Measurements from ENCODE around the gene EIPR1.
"Not testable (repeated sequence)": the region's sequence is repeated elsewhere in the genome, so short reads cannot be mapped to it uniquely, and the experiment has no call there.

EIPR1 gene

DNA sequence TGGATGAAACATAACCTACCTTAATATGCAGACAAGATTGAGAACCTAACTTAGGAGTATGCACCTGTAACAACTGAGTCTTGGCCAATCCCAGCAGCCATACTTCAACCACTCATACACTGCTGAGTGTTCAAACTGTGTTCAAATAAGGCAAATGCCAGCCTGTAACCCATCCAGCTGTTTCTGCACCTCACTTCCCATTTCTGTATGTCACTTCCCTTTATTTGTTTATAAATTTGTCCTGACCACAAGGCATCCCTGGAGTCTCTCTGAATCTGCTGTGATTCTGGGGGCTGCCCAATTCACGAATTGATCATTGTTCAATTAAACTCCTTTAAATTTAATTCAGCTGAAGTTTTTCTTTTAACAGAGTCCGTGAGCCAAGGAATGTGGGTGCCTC lies 20.2 kb downstream of the EIPR1 start:
- DNase-seq: not testable (repeated sequence)

DNA sequence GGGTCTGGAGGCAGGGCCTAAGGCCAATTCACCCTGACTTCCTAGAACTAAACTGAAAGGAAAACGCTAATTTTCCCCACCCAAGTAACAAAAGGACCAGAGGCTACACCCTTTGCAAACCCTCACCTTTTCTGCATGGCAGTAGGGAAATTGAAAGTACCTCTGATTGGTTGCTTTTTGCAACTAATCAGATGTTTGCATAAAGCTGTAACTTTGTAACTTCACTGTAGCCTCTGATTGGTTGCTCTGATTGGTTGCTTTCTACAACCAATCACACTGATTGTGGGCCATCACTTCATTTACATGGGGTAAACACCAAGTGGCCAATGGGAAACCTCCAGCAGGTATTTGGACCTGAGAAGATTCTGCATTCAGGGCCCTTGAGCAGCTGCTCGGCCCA lies 20.8 kb downstream of the EIPR1 start:
- no peak for DNase-seq

DNA sequence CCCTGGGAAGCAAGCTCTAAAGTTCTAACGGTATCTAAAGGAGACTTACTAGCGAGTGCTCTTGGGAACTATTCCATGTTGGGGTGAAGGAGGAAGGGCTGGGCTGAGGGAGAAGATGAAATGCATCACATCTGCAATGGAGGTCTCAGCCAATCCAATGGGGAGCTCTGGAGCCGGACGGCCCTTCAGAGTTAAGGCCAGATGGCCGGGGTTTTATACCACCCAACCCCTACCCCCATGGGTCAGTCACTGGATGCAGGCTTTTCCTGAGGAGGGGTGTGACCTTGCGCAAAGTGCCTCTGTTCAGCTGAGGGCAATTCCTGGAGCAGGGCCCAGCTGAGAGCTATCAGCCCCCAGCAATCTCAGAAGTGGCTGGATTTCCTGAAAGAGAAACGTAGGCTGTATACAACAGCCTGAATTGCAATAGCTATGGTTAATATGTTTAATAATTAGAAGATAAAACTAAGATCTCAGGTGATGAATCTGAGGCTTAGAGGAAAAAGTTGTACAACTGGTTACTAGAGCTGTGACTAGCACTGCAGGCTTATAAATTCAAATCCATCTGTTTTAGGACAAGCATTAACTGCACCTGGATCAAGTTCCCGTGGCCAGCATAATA lies 21.6 kb downstream of the EIPR1 start:
- DNase-seq: no peak

DNA sequence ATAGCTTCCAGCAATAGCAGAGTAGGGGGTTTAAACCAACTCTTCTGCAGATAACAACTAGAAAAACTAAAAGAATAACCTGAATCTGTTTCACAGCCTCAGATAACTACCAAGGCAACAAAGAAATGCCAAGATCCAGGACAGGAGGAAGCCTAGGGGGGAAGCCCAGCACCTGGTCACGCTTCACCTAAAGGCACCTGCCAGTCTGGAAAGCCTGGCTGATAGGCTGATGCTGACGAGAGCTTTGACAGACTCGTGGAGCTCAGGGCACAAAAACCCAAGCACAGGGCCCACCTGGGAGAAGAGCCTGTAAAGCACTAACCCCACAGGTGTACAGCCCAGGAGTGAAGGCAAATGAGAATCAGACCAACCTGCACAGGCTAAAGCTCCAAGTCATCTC lies 22.6 kb downstream of the EIPR1 start:
- no peak for DNase-seq

DNA sequence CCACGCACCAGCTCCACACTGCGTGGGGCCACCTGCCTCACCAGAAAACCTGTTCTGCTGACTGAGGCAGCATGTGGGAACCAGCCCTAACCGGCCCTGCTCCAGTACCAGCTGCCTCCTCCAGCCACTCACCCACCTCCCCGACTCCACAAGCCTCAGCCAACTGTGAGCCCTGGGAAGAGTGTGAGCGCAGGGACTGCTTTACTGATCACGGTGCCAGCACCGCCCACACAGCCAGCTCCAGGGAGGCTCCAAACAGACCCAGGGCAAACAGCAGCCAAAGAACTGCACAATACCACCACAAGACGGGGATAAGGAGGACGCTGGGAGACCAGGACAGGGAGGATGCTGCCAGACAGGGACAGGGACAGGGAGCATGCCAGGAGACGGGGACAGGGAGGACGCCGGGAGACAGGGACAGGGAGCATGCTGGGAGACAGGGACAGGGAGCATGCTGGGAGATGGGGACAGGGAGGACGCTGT lies 28.4 kb downstream of the EIPR1 start:
- DNase-seq: no peak

DNA sequence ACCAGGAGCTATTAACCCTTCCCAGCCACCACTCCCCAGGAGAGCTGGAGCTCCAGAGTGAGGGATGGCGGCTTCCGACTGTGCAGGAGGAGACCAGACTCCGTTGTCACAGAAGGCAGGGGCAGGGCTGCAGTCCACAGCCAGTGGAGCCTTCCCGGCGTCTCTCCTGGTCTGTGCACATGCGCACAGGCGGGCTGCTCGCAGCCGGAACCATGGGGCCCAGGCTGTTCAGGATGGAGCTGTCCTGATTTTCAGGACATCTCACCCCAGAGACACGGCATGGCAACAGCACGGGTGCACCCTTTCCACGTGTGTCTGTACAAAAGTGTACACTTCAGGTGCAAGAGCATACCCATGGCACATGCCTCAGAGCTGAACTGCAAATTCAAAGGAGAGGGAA lies 28.9 kb downstream of the EIPR1 start:
- DNase-seq: no peak

DNA sequence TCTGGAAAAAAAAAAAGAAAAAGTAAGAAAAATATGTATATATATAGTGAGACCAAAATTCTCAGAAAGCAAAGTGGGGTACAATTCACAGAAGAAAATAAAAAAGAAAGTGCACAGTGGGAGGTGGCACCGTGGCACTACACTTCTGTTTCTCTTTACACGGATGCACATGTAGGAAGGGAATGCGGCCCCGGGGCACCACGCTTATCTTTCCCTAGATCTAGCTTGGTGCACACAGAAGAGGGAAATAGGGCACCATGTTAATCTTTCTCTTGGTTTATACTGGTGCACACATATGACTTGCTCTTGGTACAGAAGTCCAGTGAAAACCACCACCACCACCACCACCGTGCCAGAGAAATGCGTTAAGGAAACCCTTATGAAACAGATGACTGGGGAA lies 32.0 kb downstream of the EIPR1 start:
- no peak for DNase-seq

DNA sequence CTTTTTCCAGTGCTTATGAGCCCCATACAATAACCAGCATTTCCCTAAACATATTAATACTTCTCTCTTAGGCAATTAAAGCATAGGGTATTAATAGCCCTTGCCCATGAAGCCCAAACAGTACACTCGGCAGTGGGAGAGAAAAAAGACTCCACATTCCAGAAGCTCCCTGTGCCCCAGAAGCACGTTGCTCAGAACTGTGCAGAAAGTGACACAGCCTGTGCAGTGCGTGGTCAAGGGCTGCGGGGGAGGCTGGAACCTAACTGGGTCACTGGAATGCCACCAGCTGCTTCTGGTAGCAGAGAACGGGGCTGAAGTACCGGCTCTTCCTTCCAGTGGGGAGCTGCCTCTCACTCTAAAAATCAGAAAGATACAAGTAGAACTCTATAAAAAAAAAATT lies 32.7 kb downstream of the EIPR1 start:
- no peak for DNase-seq

DNA sequence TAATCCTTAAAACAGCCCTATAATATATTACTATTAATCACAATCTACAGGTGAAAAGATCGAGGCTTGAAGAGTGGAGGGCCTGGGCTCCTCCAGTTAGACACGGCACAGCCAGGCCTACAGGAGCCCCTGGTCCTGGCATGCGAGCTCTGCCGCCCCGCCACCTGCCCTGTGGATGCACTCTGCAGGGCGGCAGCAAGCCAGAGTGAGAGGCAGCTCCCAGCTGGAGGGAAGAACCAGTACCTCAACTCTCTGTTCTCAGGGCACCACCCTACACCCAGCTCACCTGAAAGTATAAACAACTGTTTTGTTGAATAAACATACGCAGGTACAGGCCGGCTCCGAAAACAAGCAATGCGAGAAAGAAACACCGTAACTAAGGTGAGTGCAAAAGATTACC lies 34.6 kb downstream of the EIPR1 start:
- DNase-seq: no peak

DNA sequence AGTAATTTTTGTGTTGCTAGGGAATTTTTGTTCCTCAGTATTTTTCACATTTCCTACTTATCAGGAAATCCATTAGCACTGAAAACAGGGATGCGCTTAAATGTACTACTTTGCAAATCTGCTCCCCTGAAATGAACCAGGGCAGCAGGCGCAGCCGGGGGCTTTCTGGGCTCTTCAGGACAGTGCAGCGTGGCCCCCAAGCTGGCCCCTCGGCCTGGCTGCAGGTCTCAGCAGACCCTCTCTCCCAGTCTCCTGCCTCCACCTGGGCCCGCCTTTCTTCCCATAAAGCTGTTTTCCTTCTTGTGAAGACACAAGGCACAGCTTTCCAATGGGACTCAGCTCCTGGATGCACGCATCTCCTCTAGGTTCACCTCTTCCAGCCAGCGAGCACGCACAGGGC lies 35.3 kb downstream of the EIPR1 start:
- no peak for DNase-seq

DNA sequence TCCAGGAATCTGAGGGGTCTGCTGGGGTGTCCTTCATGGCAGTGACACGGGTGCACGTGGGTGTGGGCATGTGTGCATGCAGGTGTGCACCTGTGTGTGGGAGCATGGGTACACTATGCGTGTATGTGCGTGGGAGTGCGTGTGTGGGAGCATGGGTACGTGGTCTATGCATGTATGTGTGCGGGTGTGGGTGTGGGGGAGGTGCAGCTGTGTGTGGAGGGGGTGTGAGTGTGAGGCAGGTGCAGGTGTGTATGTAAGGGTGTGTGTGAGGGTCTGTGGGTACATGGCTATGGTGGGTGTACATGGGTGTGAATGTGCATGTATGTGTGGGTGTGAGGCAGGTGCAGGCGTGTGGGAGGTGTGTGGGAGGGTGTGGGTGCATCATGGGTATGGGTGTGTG lies 36.3 kb downstream of the EIPR1 start:
- DNase-seq: no peak

DNA sequence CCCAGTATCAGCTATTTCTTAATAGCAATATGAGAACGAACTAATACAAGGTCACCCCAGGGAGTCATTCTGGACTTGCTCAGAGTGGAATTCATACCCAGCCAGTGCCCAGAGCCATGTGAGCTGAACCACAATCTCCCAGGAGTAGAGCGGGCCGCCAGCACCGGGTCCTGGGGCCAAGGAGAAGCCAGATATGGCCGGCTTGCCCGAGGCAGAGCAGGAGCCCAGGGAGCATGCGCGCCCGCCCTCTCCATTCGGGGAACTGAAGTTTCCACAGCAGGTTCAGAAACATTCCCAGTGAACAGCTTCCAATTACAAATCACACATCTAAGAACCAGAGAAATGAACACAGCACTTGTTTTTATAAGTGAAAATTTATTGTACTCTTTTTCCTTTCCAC lies 37.5 kb downstream of the EIPR1 start:
- DNase-seq: no peak

DNA sequence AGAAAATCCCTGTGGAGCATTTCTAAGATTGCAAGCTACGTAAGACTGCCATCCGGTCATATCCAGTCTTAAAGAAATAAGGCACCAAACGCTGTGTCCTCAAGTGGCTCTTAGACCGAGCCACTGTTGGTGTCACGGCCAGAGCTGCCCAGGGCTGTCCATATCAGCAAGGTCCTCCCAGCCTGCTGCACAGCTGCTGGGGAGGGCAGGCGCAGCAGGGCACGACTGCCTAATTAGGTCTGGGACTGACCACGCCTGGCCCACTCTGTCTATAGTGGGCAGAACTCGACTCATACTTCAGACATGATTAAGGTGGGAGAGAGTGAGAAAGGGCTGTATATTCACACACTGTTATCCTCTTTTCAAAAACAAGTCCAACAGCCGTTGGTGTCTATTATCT lies 39.3 kb downstream of the EIPR1 start:
- DNase-seq: no peak

DNA sequence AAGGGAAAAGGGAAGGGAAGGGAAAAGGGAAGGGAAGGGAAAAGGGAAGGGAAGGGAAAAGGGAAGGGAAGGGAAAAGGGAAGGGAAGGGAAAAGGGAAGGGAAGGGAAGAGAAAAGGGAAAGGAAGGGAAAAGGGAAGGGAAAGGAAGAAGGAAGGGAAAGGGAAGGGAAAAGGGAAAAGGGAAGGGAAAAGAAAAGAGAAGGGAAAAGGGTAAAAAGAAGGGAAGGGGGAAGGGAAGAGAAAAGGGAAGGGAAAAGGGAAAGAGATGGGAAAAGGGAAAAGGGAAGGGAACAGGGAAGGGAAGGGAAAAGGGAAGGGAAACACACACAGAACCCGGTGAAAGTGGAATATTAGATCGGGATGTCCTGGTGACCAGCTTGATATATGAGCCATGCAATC lies 40.8 kb downstream of the EIPR1 start:
- DNase-seq: no peak

DNA sequence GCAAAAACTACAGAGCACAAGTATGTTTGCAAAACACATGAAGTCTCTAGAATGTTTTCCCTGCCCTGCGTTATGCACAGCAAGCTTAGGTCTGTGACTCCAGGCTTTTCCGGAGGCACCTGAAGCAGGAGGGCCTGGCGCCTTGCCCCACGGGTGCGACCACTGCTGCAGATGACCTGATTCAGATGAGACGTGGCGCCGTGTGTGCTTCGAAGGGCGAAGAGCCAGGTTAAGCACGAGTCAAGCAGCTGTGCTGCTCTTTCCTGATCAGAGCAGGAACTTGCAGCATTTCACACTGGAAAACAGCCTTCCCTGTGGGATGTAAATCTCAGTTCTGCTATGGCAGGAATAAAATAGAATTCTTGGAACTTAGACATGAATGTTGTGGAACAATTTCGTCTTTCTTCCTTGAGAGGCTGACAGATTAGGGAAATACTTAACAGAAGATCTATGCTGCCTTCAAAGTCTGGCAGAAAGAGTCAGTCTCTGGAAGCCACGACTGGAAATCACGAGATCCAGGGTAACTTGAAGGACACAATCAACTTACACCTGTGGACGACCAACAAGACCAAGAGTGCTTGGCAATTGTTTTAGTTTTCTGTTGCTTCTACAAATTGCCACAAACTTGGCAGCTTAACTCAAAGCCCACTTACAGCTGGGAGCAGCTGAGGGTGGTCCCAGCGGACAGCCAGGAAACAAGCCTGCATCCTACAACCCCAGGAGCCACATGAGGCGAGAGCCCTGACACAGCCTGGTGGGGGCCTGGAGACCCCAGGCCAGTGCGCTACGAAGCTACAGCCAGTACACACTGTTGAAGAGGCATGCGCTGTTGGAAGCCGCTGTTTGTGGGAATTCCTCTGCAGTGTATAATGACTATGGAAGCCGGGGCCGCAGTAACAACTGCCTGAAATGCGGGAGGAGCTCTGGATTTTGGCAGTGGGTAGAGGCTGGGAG lies 42.9 kb downstream of the EIPR1 start:
- DNase-seq: no peak

DNA sequence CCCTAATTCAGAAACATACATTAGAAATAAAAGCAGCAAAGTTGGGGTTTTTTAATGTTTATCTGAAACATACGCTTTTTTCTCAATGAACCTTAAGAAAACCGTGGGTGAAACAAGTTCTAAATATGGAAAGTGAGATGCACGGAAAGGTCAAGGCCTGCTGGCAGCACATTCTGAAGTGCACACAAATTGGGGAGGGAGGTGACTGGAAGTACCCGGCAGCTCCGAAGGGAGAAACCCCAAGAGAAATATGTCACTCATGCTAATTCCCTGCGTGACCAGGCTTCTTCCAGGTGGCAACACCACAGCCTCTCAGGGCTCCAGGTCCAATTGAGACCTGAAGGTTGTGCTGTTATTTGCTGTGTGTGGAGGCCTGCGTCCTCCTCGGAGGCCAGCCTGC lies 45.5 kb downstream of the EIPR1 start:
- DNase-seq: no peak

DNA sequence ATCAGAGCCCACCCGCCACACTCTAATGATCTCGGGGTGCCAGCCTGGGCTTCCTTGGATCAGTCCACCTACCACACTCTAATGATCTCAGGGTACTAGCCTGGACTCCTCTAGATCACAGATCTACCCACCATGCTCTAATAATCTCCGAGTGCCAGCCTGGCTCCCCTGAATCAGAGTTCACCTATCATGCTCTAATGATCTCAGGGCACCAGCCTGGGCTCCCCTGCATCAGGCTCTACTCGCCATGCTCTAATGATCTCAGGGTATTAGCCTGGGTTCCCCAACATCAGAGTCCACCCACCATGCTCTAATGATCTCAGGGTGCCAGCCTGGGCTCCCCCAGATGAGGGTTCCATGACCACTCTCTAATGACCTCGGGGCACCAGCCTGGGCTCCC lies 48.1 kb downstream of the EIPR1 start:
- DNase-seq: no peak

DNA sequence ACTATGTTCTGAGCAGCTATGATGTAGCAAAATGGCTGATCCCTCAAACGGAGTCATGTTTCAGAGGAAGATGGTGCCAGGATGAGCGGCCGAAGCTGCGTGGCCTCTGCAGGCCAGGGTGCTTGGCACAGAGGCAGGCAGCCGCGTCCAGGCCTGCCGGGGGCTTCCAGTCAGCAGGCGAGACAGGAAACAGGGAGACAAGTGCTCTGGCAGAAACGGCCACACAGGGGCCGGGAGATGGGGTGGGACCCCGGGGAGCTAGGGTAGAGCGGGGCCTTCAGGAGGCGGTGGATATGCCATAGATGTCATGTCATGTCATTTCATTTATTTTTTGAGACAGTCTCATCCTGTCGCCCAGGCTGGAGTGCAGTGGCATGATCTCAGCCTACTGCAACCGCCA lies 50.7 kb downstream of the EIPR1 start:
- DNase-seq: no peak

DNA sequence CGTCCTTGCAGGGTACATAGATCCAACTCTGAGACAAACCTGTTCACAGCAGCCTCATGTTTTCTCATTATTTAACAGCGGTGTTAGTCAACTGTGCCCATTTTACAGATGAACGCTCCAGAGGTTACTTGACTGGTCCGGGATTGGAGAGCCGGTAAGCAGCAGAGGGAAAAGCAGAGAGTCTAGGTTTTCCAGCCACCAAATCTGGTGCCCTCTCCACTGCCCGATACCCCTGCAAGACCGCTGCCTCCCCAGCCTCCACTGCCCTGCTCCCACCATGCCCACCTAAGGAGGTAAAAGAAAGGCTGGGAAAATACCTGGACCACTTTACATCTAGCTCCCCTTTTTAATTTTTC lies 51.5 kb downstream of the EIPR1 start:
- DNase-seq: no peak

DNA sequence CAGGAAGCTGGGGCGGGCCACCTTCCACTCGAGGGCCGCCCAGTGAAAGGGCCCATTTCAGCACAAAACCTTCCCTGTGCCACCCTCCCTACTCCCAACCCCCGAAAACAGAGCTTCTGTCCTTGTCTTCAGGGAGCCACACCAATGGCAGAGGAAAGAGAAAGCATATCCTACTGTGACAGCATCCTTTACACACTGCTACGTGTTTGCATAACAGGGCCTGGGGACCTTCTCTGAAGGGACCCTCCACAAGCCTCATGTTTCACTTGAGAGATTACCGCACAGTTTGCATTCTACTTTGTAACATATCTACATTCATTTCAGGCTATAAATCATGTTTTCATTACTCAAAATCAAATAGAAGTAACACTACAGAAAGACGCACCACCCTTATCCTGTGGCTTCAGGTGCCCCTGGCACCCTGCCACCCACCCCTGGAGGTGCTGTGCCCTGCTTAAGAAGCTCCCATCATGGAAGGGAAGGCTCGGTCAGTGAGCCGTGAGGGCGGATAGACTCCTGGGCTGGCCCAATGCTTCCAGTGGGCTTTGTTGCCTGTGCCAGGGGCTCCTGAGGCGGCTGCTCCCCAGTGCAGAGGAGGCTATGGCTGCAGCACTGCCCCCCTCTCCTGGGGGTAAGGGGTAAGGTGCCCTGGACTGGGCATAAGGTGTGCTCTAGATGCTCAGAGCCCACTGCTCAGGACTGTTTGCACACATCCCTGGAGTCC lies 52.0 kb downstream of the EIPR1 start:
- no peak for DNase-seq

DNA sequence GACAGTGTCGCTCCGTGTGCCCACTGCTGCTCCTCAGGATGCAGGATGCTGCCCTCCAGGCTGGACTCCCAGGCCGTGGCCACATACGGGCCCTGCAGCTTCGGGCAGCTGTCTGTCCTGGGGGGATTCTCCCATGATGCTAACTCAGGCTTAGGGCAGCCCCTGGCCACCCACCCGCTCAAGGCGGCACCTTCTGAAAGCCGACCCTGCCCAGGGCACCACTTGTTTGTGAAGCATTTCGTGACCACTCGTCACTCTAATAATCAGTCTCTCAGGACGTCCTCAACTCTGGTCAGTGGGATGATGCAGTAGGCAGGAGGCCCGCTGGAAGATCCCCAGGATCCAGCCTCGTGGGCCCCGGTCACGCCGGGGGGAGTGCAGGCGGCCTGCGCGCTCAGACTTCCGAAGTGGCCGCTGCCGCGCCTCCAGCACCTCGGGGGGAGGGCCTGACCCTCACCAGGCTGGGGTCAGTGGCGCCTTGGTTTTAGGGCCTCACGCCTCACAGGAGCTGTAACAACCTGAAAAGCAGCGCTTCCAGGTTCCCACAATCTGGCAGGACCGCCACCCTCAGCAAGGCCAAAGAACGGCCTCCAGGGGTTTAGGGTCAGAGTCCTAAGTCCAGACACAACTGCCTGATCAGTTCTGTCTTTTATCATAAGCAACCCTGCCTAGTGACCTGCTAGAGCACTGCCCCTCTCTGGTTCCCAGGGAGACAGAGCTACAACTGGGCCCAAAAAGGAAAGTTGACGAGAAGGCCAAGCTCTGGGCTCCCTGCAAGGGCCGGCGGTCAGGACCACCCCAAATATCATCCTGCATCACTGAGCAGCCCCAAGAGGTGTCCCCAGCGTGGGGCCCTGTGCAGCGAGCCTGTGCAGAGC lies 53.0 kb downstream of the EIPR1 start:
- DNase-seq: no peak

DNA sequence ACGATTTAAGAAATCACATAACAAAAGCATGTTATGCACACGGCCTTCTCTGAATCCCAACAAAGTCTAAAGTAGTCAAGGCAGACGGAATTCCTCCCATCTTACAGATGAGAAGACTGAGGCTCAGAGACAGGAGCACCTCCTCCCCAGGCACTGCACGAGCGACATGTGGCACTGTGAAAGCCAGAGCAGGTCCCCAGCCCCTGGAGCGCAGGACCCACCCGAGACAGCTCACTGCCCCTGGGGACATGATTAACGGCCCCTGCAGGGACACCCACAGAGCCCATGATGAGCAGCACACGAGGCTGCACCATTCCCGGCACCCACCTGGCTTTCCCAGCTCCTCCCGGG lies 53.6 kb downstream of the EIPR1 start:
- DNase-seq: no peak
